GM12873 (cell line): ENCODE results near the gene NRG4.
A peak's percentile ranks its signal among the peaks of the same experiment; 100 is the strongest.

Experiments
- TF ChIP-seq, protein P1 (sequence below): IDR thresholded peaks from 2 replicates; pipeline ENCODE4 v1.5.1; 2012; ENCODE audit warnings: low read depth, mild to moderate bottlenecking, moderate library complexity, low read length, control low read depth; ENCODE audit not compliant: insufficient read depth; ENCODE audit errors: missing control alignments

Gene NRG4

GRCh38 chr15:75921732-75922703 lies 90.2 kb downstream of the NRG4 start:
- TF ChIP-seq, protein P1, sequence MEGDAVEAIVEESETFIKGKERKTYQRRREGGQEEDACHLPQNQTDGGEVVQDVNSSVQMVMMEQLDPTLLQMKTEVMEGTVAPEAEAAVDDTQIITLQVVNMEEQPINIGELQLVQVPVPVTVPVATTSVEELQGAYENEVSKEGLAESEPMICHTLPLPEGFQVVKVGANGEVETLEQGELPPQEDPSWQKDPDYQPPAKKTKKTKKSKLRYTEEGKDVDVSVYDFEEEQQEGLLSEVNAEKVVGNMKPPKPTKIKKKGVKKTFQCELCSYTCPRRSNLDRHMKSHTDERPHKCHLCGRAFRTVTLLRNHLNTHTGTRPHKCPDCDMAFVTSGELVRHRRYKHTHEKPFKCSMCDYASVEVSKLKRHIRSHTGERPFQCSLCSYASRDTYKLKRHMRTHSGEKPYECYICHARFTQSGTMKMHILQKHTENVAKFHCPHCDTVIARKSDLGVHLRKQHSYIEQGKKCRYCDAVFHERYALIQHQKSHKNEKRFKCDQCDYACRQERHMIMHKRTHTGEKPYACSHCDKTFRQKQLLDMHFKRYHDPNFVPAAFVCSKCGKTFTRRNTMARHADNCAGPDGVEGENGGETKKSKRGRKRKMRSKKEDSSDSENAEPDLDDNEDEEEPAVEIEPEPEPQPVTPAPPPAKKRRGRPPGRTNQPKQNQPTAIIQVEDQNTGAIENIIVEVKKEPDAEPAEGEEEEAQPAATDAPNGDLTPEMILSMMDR = peak; percentile 39

- TF ChIP-seq, protein P1 = no peak
Observed at GRCh38 chr15:75920079-75920478, 92.1 kb downstream of the NRG4 start.

DNA sequence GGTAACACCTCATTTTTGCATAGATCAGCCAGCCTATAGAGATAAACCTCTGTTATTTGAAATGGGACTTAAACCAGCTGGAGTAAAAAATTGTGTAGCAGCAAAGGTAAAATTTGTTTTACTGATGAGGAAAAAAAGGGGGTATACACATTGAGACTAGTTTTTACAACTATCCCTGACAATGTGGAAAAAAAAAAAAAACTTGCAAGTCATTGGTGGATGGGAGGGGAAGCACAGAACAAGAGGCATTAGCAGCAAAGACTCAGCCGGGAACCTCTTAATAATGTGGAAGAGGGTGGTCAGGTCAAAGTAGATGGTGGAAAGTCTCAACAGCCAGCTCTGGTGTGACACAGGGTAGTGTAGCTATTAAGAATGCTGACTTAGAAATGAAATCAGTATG lies 94.1 kb downstream of the NRG4 start:
- TF ChIP-seq, protein P1 = no peak

DNA sequence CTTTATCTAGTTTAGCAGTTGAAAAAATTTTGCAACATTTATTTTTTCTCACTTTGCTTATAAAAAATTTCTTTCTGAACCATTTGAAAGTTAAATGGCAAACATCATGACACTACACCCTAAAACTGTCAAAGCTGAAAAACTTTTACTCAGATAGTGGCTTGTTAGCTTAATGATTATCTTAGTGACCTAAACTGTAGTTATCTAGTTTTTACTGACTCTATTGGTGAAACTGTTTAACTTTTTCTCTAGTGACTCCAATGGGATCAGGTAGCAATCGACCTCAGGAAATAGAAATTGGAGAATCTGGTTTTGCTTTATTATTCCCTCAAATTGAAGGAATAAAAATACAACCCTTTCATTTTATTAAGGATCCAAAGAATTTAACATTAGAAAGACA lies 95.2 kb downstream of the NRG4 start:
- TF ChIP-seq, protein P1 = no peak

DNA sequence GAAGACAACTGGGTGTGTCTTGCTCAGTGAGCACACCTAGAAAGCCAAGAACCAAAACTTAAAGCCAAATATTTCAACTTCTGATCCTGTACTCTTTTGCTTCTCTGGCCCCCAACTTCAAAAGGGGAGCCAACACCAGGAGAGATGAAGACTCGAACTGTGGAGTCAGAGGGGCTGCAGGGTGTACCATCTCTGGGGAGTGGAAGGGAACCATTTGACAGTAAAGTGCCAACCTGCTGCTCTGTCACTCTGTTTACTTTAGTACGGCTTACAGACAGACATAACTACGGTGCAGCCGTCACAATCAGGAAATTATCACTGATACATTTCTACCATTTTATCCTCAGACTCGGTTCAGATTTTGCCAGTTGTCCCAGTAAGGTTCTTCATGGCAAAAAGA lies 107.0 kb downstream of the NRG4 start:
- TF ChIP-seq, protein P1 = no peak

GRCh38 chr15:75903331-75904239 lies 108.6 kb downstream of the NRG4 start, which contains the start of gene FBXO22:
Gene FBXO22, plus strand, starts transcription at chr15:75903878. Its CDS starts 86 bp downstream, at chr15:75903964.
- TF ChIP-seq, protein P1 = no peak

DNA sequence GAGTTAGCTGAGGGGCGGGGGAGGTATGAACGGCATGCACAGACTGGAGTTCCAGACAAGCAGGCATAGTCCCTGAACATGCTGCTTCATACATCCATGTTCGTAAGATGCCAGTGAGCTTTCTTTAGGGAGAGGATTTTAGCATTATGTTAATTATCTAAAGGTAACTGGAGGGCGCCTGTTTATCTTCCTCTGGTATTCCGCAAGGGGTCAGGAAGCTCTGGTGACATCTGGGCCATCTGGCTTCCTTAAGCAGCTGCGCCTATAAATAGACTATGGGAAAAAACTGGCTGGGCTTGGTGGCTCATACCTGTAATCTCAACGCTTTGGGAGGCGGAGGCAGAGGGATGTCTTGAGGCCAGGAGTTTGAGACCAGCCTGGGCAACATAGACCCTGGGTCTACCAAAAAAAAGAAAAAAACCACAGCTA lies 110.1 kb downstream of the NRG4 start:
- TF ChIP-seq, protein P1 = no peak
